CD4-positive, alpha-beta T cell (primary cell): ENCODE data around the gene TUBA4B. TPM values are rescaled to one million over a fixed set of nuclear protein-coding genes. Genes with fewer than 3 reads are reported as not detected.

ENCODE experiments used
- ATAC-seq: fragments of 200-7000 bp; cut with Tn5 transposase; one replicate; pipeline ENCODE4 v1.10.0; 2022; ENCODE audit warnings: mild to moderate bottlenecking; ENCODE audit not compliant: poor library complexity
- CTCF ChIA-PET: fragments of 350-600 bp; sonication (Branson Sonifier 250); formaldehyde crosslinking; loops from one replicate; lab custom pipeline; 2021; ENCODE audit warnings: antibody characterized with exemption, inconsistent platforms; lab: Charles Lee
- POLR2A ChIA-PET: fragments of 350-600 bp; sonication (Branson Sonifier 250); formaldehyde crosslinking; loops from one replicate; lab custom pipeline; 2021; ENCODE audit warnings: antibody characterized with exemption, inconsistent platforms; lab: Charles Lee
- DNase-seq, 14 experiments: peaks; one replicate each; pipeline ENCODE4 v3.0.0-alpha.2; 2013 to 2020; ENCODE audit warnings: mixed read lengths in 2 of 14
- H3K27ac ChIP-seq, 2 donors: one replicate each; pipeline versions ENCODE4 v1.5.1 to v1.7.0; 2013; ENCODE audit warnings: low read length in 2 of 2, low read depth in 1 of 2, mild to moderate bottlenecking in 1 of 2
- H3K27me3 ChIP-seq, 2 experiments: 1 replicate in 1 of 2; 2 replicates in 1 of 2; pipeline versions ENCODE4 v1.6.1 to v1.7.0; 2013; ENCODE audit warnings: low read length in 2 of 2, control low read depth in 1 of 2, mild to moderate bottlenecking in 1 of 2, moderate library complexity in 1 of 2; ENCODE audit not compliant: insufficient read depth in 2 of 2, control insufficient read depth in 1 of 2
- H3K36me3 ChIP-seq: one replicate; pipeline ENCODE4 v1.6.1; 2013; ENCODE audit warnings: low read length, control low read depth; ENCODE audit not compliant: insufficient read depth
- H3K4me1 ChIP-seq: one replicate; pipeline ENCODE4 v1.6.1; 2013; ENCODE audit warnings: low read length, control low read depth; ENCODE audit not compliant: insufficient read depth
- H3K4me3 ChIP-seq: one replicate; pipeline ENCODE4 v1.5.1; 2013; ENCODE audit warnings: mild to moderate bottlenecking, low read length, moderate library complexity
- H3K9me3 ChIP-seq, 2 experiments: 1 replicate in 1 of 2; 2 replicates in 1 of 2; pipeline versions ENCODE4 v1.6.1 to v1.7.0; 2013; ENCODE audit warnings: low read length in 2 of 2, mild to moderate bottlenecking in 2 of 2, control low read depth in 1 of 2, moderate library complexity in 1 of 2; ENCODE audit not compliant: control insufficient read depth in 1 of 2, insufficient read depth in 1 of 2
- H3K27ac Mint-ChIP-seq: one replicate; pipeline ENCODE4 v1.8.0; 2020; ENCODE audit warnings: mixed read lengths
- H3K27me3 Mint-ChIP-seq: one replicate; pipeline ENCODE4 v1.8.0; 2021; ENCODE audit warnings: mixed read lengths
- H3K36me3 Mint-ChIP-seq: one replicate; pipeline ENCODE4 v1.8.0; 2021; ENCODE audit warnings: low read depth, mixed read lengths
- H3K4me1 Mint-ChIP-seq: one replicate; pipeline ENCODE4 v1.8.0; 2021; ENCODE audit warnings: low read depth, mixed read lengths
- H3K4me3 Mint-ChIP-seq: one replicate; pipeline ENCODE4 v1.8.0; 2020; ENCODE audit warnings: mild to moderate bottlenecking, mixed read lengths
- H3K9me3 Mint-ChIP-seq: one replicate; pipeline ENCODE4 v1.8.0; 2020; ENCODE audit warnings: mixed read lengths
- intact Hi-C, 2 experiments: fragments of 100-400 bp; cut with DNase I in 1 of 2; cut with micrococcal nuclease in 1 of 2; formaldehyde crosslinking; loops; one replicate each; pipeline versions ENCODE4 v1.15.1 to v1.9.0; 2023 to 2025; cut with DNase I, micrococcal nuclease
- total RNA-seq, 174 experiments: library from RNA in 2 of 174; stranded (reverse) in 2 of 174; gene quantifications; one replicate each; pipeline ENCODE4 v1.2.3 and lab custom pipeline; 2021 to 2026
- TF ChIP-seq, protein P1 (sequence below): fragments of 200-600 bp; IDR thresholded peaks from one replicate; pipeline ENCODE4 v1.8.0; 2022; ENCODE audit warnings: antibody characterized with exemption, mild to moderate bottlenecking

TUBA4B gene
- total RNA-seq, 2 experiments from 2014 or later, result not detected

DNA sequence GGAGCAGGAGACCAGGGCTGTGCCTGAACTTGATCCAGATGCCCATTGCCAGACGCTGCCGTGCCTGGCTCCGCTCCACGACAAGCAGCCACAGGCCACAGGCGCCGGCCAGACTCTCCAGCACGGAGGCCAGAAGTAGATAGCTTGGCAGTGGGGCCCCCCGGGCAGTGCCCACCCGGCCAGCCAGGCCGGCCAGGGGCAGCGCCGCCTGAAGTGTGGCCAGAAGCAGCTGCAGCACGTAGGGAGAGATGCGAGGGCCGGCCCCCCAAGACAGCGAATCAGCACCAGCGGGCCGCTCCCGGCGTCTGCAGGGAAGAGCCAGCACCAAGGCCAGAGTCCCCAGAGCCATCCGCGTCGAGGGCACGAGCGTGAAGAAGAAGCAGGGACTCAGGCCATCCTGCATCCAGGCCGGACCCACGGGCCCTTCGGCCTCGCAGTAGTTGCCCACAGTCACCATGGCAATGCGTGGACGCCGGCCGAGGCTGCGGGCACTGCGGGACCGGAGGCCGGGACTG is 34.8 kb upstream of the TUBA4B start:
- H3K4me1 Mint-ChIP-seq, result peaks cover 18% of the 10 kb centered on the region
- intact Hi-C loops, result loop anchor here (5.0 kb wide), 1 partner anchor 34 kb away; the partner anchor contains the start of genes TUBA4A (in 2 of the 2) and TUBA4B (in 2 of the 2)
- peak overlapping the region; percentile 85 for H3K4me3 Mint-ChIP-seq
- H3K4me1 ChIP-seq, result peaks cover 26% of the 10 kb centered on the region
- POLR2A ChIA-PET, result interaction anchor here (0.5 to 6.7 kb wide), 13 partner anchors 11 to 77 kb away, joined by 3 to 63 read pairs (median 7); partner anchors contain the start of genes ANKZF1, ATG9A, CNPPD1 and DNAJB2
- peak in 3 of 14 experiments; percentile 12 to 36 (median 16) for DNase-seq
- peaks cover 35% of the 10 kb centered on the region for H3K36me3 ChIP-seq
- no peaks in the 10 kb centered on the region for H3K9me3 Mint-ChIP-seq
- H3K27ac Mint-ChIP-seq, result peak overlapping the region; percentile 78
- no peaks in the 10 kb centered on the region for H3K27me3 ChIP-seq
- H3K4me3 ChIP-seq, result peak overlapping the region; percentile 70
- no peak overlapping the region for H3K27ac ChIP-seq
- H3K27me3 Mint-ChIP-seq, result no peaks in the 10 kb centered on the region
- H3K36me3 Mint-ChIP-seq, result peaks cover 50% of the 10 kb centered on the region
- H3K9me3 ChIP-seq, result no peaks in the 10 kb centered on the region
- TF ChIP-seq, protein P1, sequence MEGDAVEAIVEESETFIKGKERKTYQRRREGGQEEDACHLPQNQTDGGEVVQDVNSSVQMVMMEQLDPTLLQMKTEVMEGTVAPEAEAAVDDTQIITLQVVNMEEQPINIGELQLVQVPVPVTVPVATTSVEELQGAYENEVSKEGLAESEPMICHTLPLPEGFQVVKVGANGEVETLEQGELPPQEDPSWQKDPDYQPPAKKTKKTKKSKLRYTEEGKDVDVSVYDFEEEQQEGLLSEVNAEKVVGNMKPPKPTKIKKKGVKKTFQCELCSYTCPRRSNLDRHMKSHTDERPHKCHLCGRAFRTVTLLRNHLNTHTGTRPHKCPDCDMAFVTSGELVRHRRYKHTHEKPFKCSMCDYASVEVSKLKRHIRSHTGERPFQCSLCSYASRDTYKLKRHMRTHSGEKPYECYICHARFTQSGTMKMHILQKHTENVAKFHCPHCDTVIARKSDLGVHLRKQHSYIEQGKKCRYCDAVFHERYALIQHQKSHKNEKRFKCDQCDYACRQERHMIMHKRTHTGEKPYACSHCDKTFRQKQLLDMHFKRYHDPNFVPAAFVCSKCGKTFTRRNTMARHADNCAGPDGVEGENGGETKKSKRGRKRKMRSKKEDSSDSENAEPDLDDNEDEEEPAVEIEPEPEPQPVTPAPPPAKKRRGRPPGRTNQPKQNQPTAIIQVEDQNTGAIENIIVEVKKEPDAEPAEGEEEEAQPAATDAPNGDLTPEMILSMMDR, result no peak
- peak; percentile 27 for ATAC-seq
- CTCF ChIA-PET, result interaction anchor here (1.0 to 2.8 kb wide), 4 partner anchors 42 to 189 kb away, joined by 3 to 16 read pairs (median 4); partner anchors contain the start of gene CNPPD1

DNA sequence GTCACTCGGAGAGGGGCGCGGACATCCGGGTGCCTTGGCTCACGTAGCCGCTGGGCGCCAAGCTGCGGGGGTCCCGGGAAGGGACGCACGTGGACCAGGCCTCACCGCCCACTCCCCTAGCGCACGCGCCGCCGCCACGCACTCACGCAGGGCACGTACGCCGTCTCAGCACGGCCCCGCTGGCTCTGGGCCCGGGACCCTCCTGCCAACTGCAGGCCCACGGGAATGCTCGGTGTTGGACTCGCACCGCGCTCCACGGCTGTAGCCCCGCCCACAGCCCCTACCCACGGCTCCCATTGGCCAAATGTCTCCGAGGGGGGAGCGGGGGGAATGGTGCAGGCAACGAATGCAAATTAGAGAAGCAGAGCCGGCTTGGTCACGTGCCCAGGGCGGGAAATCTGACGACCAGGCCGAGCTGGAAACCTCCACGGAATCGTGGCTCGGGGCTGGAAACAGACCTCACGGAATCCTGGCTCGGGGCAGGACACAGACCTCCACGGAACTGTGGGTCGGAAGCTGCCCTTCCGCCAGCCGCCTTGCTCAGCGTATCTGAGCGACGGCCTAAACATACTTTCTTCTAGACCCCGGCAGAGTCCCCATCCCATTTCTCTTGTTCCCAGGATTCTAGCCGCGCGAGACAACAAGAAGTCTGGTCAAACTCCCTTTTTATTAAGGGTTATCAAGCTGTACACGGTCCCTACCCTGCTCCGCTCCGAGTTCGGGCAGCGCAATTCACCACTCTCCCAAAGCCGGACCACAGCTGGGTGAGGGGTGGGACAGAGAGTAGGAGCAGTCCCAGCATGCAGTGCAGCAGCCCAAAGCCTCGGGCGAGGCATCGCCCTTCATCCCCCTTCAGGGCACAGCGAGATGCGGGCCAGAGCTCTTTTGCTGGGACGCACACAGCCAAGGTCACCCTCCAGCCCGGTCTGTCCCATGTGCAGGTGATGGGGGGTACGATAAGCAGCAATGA is 34.0 kb upstream of the TUBA4B start, which contains the start of gene ABCB6:
ABCB6 (minus strand) TSS at position 227 of the 970 bp plus-strand sequence. CDS start 285 bp downstream, outside the sequence.
- intact Hi-C loops, result loop anchor here (1.0 to 5.0 kb wide), 3 partner anchors 9 to 33 kb away; partner anchors contain the start of genes TUBA4A (in 2 of the 2), TUBA4B (in 2 of the 2), ANKZF1 (in 1 of the 2) and ATG9A (in 1 of the 2)
- Histone ChIP-seq H3K4me1 (peaks cover 26% of the 10 kb centered on the region), H3K4me3 (peak within 1 kb of the TSS; percentile 70), H3K27me3 (no peaks in the 10 kb centered on the region), H3K36me3 (peaks cover 43% of the 10 kb centered on the region), H3K9me3 (no peaks in the 10 kb centered on the region), H3K27ac (peak within 1 kb of the TSS in 1 of 2 donors; percentile 56)
- TF ChIP-seq, protein P1, result no peak
- no peaks in the 10 kb centered on the region for H3K27me3 Mint-ChIP-seq
- POLR2A ChIA-PET, result interaction anchor here (0.5 to 6.7 kb wide), 15 partner anchors 10 to 76 kb away, joined by 3 to 63 read pairs (median 6); partner anchors contain the start of genes ANKZF1, ATG9A, CNPPD1 and DNAJB2
- peaks cover 58% of the 10 kb centered on the region for H3K36me3 Mint-ChIP-seq
- H3K27ac Mint-ChIP-seq, result peak within 1 kb of the TSS; percentile 78
- peaks cover 21% of the 10 kb centered on the region for H3K4me1 Mint-ChIP-seq
- peak within 1 kb of the TSS; percentile 85 for H3K4me3 Mint-ChIP-seq
- CTCF ChIA-PET, result interaction anchor here (1.0 to 2.8 kb wide), 5 partner anchors 26 to 189 kb away, joined by 3 to 16 read pairs (median 4); partner anchors contain the start of genes CNPPD1, GLB1L and STK16
- H3K9me3 Mint-ChIP-seq, result no peaks in the 10 kb centered on the region
- ATAC-seq, result peak; percentile 92
- peak; percentile 67 to 93 (median 86) for DNase-seq
